Hepatocyte (in vitro differentiated cells): ENCODE data around the gene SHROOM1.

Experiments used
- CTCF ChIP-seq: fragments of 200-600 bp; sonication (generic); IDR thresholded peaks from 2 replicates; pipeline ENCODE4 v1.5.1; 2016; ENCODE audit warnings: antibody characterized with exemption, mild to moderate bottlenecking; ENCODE audit not compliant: poor library complexity
- EZH2 ChIP-seq: fragments of 200-600 bp; sonication (generic); IDR thresholded peaks from 2 replicates; pipeline ENCODE4 v1.6.1; 2016; ENCODE audit warnings: antibody characterized with exemption, mild to moderate bottlenecking, borderline replicate concordance
- EZH2phosphoT487 ChIP-seq: fragments of 200-600 bp; sonication (generic); IDR thresholded peaks from one replicate; pipeline ENCODE4 v1.6.1; 2018; ENCODE audit warnings: antibody characterized with exemption, mild to moderate bottlenecking, low read depth, moderate library complexity; ENCODE audit not compliant: unreplicated experiment, severe bottlenecking

DNA sequence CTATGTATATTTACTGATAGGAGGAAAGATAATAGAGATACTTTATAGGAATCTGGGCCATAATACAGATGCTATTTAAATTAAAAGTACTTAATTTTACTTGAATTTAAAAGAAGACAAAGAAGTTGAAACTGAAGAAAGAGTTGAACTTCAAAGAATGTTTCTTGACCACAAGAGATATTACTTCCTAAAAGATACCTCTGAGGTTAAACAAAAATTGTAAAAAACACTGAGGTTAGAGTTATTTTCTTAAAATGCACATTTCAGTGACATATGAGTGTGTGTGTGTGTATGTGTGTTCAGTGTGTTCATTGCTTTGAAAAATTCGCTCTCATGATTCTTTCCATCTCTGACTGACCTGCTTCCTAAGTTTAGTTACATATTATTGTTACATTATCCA lies 49.9 kb downstream of the SHROOM1 start:
- TF ChIP-seq CTCF (no peak), EZH2phosphoT487 (no peak), EZH2 (no peak)
